Lower lobe of right lung (tissue), 2 donors: Measurements from ENCODE around the gene EBPL. TPM values are rescaled to one million over a fixed set of nuclear protein-coding genes. Genes with fewer than 3 reads are reported as not detected.

Experiments
- ATAC-seq, 2 donors: fragments of 200-7000 bp; cut with Tn5 transposase; one replicate each; pipeline ENCODE4 v1.9.1; 2020 to 2022; ENCODE audit warnings: mild to moderate bottlenecking in 2 of 2, moderate library complexity in 2 of 2
- DNase-seq: peaks from one replicate; pipeline ENCODE4 v3.0.0-alpha.2; 2020
- H3K27ac ChIP-seq: fragments of 200-600 bp; one replicate; pipeline ENCODE4 v1.8.0; 2022
- H3K27me3 ChIP-seq: fragments of 200-600 bp; one replicate; pipeline ENCODE4 v1.8.0; 2022; ENCODE audit warnings: low read depth
- H3K36me3 ChIP-seq: fragments of 200-600 bp; one replicate; pipeline ENCODE4 v1.8.0; 2022; ENCODE audit warnings: mild to moderate bottlenecking
- H3K4me1 ChIP-seq: fragments of 200-600 bp; one replicate; pipeline ENCODE4 v1.8.0; 2022
- H3K4me3 ChIP-seq: fragments of 200-600 bp; one replicate; pipeline ENCODE4 v1.8.0; 2022; ENCODE audit warnings: mild to moderate bottlenecking
- H3K9me3 ChIP-seq: fragments of 200-600 bp; one replicate; pipeline ENCODE4 v1.8.0; 2022
- CTCF ChIP-seq: fragments of 200-600 bp; IDR thresholded peaks from one replicate; pipeline ENCODE4 v1.8.0; 2022; ENCODE audit warnings: antibody characterized with exemption, mild to moderate bottlenecking
- intact Hi-C: fragments of 100-400 bp; cut with DNase I; formaldehyde crosslinking; loops from one replicate; pipeline ENCODE4 v1.11.0; 2022
- total RNA-seq: library from RNA; stranded (reverse); fragmentation: NEBNext Ultra II Directional; extraction: Animal tissue kit (Norgen Biotek cat#: 25700); gene quantifications from one replicate; pipeline ENCODE4 v1.2.1, GENCODE V29; 2021
- donor health status: DM: no; HTN: yes; CAD: no; lungs with severe emphysema.

Gene EBPL
- total RNA-seq, 1 donor from 2014 or later, result 48.4 TPM

- Histone ChIP-seq H3K36me3 (no peaks in the 10 kb centered on the region), H3K27ac (peak overlapping the region; percentile 7), H3K9me3 (no peaks in the 10 kb centered on the region), H3K27me3 (no peaks in the 10 kb centered on the region), H3K4me1 (peaks cover 16% of the 10 kb centered on the region), H3K4me3 (no peak overlapping the region)
- DNase-seq (no peak), ATAC-seq (peak; percentile 41 to 68)
- intact Hi-C loops, result no loop called here
- TF ChIP-seq CTCF, result no peak
Observed at GRCh38 chr13:49638030-49638743, 53.1 kb downstream of the EBPL start.

GRCh38 chr13:49636705-49637104 lies 54.6 kb downstream of the EBPL start:
- Histone ChIP-seq H3K36me3 (no peaks in the 10 kb centered on the region), H3K27me3 (no peaks in the 10 kb centered on the region), H3K9me3 (no peaks in the 10 kb centered on the region), H3K4me1 (peaks cover 6% of the 10 kb centered on the region), H3K27ac (no peak overlapping the region), H3K4me3 (no peak overlapping the region)
- DNase-seq, result no peak
- no peak for TF ChIP-seq CTCF
- no peak for ATAC-seq
- intact Hi-C loops, result no loop called here

GRCh38 chr13:49635599-49636433 lies 55.5 kb downstream of the EBPL start:
- H3K27ac ChIP-seq, result peak overlapping the region; percentile 33
- no peaks in the 10 kb centered on the region for H3K36me3 ChIP-seq
- H3K4me3 ChIP-seq, result peak overlapping the region; percentile 36
- DNase-seq (no peak), ATAC-seq (peak in 1 of 2 donors; percentile 38)
- no peaks in the 10 kb centered on the region for H3K9me3 ChIP-seq
- TF ChIP-seq CTCF, result no peak
- no peaks in the 10 kb centered on the region for H3K27me3 ChIP-seq
- H3K4me1 ChIP-seq, result peaks cover under 1% of the 10 kb centered on the region
- intact Hi-C loops, result no loop called here

- H3K4me1 ChIP-seq, result peaks cover 22% of the 10 kb centered on the region
- peak overlapping the region; percentile 11 for H3K27ac ChIP-seq
- no peaks in the 10 kb centered on the region for H3K36me3 ChIP-seq
- H3K9me3 ChIP-seq, result no peaks in the 10 kb centered on the region
- H3K4me3 ChIP-seq, result no peak overlapping the region
- intact Hi-C loops, result no loop called here
- DNase-seq, result no peak
- H3K27me3 ChIP-seq, result no peaks in the 10 kb centered on the region
- TF ChIP-seq CTCF, result no peak
- no peak for ATAC-seq
Observed at GRCh38 chr13:49633710-49634109, 57.6 kb downstream of the EBPL start.

- peaks cover 31% of the 10 kb centered on the region for H3K4me1 ChIP-seq
- intact Hi-C loops, result no loop called here
- H3K27me3 ChIP-seq, result no peaks in the 10 kb centered on the region
- H3K4me3 ChIP-seq, result no peak overlapping the region
- no peak for DNase-seq
- no peaks in the 10 kb centered on the region for H3K9me3 ChIP-seq
- no peak overlapping the region for H3K27ac ChIP-seq
- H3K36me3 ChIP-seq, result no peaks in the 10 kb centered on the region
- TF ChIP-seq CTCF, result no peak
- no peak for ATAC-seq
Observed at GRCh38 chr13:49632156-49632555, 59.1 kb downstream of the EBPL start.
